ENCODE data around the gene CTNNA2. TPM values are rescaled to one million over a fixed set of nuclear protein-coding genes. Genes with fewer than 3 reads are reported as not detected.

The CTNNA2 gene
- total and polyA plus RNA-seq, 4 donors: 0.01 to 0.37 TPM; not detected in 2

GRCh38 chr2:80302314-80303005, 789.6 kb downstream of the CTNNA2 start:
- DNase-seq: peak in 1 of 3 donors; percentile 18
- peaks cover 0 to 11% (median 0%) of the 10 kb centered on the region in 4 donors for H3K9me3 ChIP-seq (ENCODE audit: control insufficient read depth in 4 of 4, insufficient read depth in 3 of 4, low read length in 3 of 4)
- no peak overlapping the region for H3K9ac ChIP-seq (ENCODE audit: insufficient read depth in 1 of 2, low read length in 2 of 2)
- H3K36me3 ChIP-seq (ENCODE audit: control insufficient read depth in 4 of 4, insufficient read depth in 4 of 4, low read length in 4 of 4): no peaks in the 10 kb centered on the region
- H3K4me3 ChIP-seq: no peak overlapping the region
- peaks cover 0 to 31% (median 8%) of the 10 kb centered on the region in 5 donors for H3K4me1 ChIP-seq (ENCODE audit: control insufficient read depth in 5 of 5, insufficient read depth in 5 of 5, low read length in 5 of 5)
- ATAC-seq (ENCODE audit: insufficient read depth, low FRiP score): no peak
- no peak for TF ChIP-seq CTCF (IDR thresholded peaks at IDR 0.05; ENCODE audit: control extremely low read depth, extremely low read depth)
- WGBS, 2 donors: 5 to 11% methylated on average over 50 of the region's 50 CpGs
- H3K27me3 ChIP-seq (ENCODE audit: control insufficient read depth in 3 of 3, insufficient read depth in 3 of 3, low read length in 2 of 3): peaks cover 7 to 50% (median 31%) of the 10 kb centered on the region in 3 donors
- no peak overlapping the region for H3K27ac ChIP-seq (ENCODE audit: low read depth in 1 of 2, low read length in 1 of 2)

- Histone ChIP-seq H3K9me3 (ENCODE audit: control insufficient read depth in 4 of 4, insufficient read depth in 3 of 4, low read length in 3 of 4) (peaks cover 0 to 11% (median 0%) of the 10 kb centered on the region in 4 donors), H3K4me1 (ENCODE audit: control insufficient read depth in 5 of 5, insufficient read depth in 5 of 5, low read length in 5 of 5) (peaks cover 0 to 31% (median 8%) of the 10 kb centered on the region in 5 donors), H3K4me3 (no peak overlapping the region), H3K9ac (ENCODE audit: insufficient read depth in 1 of 2, low read length in 2 of 2) (no peak overlapping the region), H3K36me3 (ENCODE audit: control insufficient read depth in 4 of 4, insufficient read depth in 4 of 4, low read length in 4 of 4) (no peaks in the 10 kb centered on the region), H3K27ac (ENCODE audit: low read depth in 1 of 2, low read length in 1 of 2) (no peak overlapping the region), H3K27me3 (ENCODE audit: control insufficient read depth in 3 of 3, insufficient read depth in 3 of 3, low read length in 2 of 3) (peaks cover 7 to 50% (median 31%) of the 10 kb centered on the region in 3 donors)
- WGBS, 2 donors: 2 to 3% methylated on average over 64 of the region's 64 CpGs
- ATAC-seq (ENCODE audit: insufficient read depth, low FRiP score): no peak
- peak; percentile 34 to 47 (median 34) for DNase-seq
- no peak for TF ChIP-seq CTCF (IDR thresholded peaks at IDR 0.05; ENCODE audit: control extremely low read depth, extremely low read depth)
These were observed 790.4 kb downstream of the CTNNA2 start for GRCh38 chr2:80303006-80303908.

DNA sequence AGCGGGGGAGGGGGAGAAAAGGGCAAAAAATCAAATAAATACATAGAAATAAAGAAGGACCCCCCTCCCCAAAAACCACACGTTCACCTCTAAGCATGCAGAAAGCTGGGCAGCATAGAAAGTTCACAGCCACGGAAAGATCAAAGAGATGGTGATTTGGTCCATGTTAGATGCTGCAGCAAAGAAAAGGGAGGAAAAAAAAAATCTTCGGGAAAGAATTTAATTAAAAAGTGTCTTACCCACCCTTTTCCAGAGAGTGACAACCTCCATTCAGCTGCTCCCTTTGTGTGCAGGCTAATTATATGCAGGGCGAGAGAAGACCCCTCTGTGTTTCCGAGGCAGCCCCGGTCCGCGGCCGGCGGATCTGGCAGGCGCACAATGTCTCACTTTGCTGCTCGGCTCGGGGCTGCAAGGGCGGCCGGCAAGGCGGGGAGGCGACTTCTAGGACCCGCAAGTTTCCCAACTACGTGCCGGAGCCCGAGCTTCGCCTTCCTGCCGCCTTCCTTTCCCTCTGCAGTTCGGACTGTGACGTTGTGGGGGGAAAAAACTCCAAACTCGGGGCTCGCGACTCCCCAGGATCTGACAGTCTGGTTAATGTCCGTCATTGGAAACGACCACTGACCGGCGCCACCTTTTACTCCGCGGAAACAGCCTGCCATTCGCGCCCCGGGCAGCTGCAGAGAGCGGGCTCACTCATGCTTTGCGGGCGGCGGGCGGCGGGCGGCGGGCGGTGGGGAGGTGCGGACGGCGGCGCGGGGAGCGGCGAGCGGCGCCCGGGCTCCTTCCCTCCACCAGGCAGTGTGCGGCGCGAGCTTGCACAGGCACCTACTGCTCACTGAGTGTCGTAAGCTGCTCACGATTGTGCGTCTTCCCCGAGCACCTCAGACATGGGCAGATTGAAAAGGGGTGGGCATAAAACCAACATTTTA, 791.3 kb downstream of the CTNNA2 start, which contains the start of gene LRRTM1:
TSS of gene LRRTM1 (minus strand) at position 844 of the 929 bp plus-strand sequence. CDS start 933 bp downstream, outside the sequence.
- Histone ChIP-seq H3K9ac (ENCODE audit: insufficient read depth in 1 of 2, low read length in 2 of 2) (peak within 1 kb of the TSS in 1 of 2 donors; percentile 29), H3K27ac (ENCODE audit: low read depth in 1 of 2, low read length in 1 of 2) (no peak within 1 kb of the TSS), H3K4me1 (ENCODE audit: control insufficient read depth in 5 of 5, insufficient read depth in 5 of 5, low read length in 5 of 5) (peaks cover 0 to 31% (median 8%) of the 10 kb centered on the region in 5 donors), H3K9me3 (ENCODE audit: control insufficient read depth in 4 of 4, insufficient read depth in 3 of 4, low read length in 3 of 4) (peaks cover 0 to 11% (median 0%) of the 10 kb centered on the region in 4 donors), H3K4me3 (no peak within 1 kb of the TSS), H3K36me3 (ENCODE audit: control insufficient read depth in 4 of 4, insufficient read depth in 4 of 4, low read length in 4 of 4) (no peaks in the 10 kb centered on the region), H3K27me3 (ENCODE audit: control insufficient read depth in 3 of 3, insufficient read depth in 3 of 3, low read length in 2 of 3) (peaks cover 7 to 50% (median 31%) of the 10 kb centered on the region in 3 donors)
- peak; percentile 54 to 66 (median 56) for DNase-seq
- WGBS, 2 donors: 1 to 2% methylated on average over 53 to 64 of the region's 64 CpGs
- ATAC-seq (ENCODE audit: insufficient read depth, low FRiP score): no peak
- TF ChIP-seq CTCF (IDR thresholded peaks at IDR 0.05; ENCODE audit: control extremely low read depth, extremely low read depth): no peak
